NCI-H2171 treated with DMSO at 0.1 percent for 48 hours (cell line): ENCODE data around the gene PLCL2.

Experiments used
- DNase-seq: peaks from one replicate; lab custom pipeline; 2025; lab: John Stamatoyannopoulos, UW

Gene PLCL2

GRCh38 chr3:17011728-17012338 is 127.1 kb downstream of the PLCL2 start:
- no peak for DNase-seq

- DNase-seq = no peak
Observed at GRCh38 chr3:17013050-17013449, 128.3 kb downstream of the PLCL2 start.

- DNase-seq = no peak
Observed at GRCh38 chr3:17013571-17013970, 128.8 kb downstream of the PLCL2 start.

GRCh38 chr3:17014284-17014683 is 129.5 kb downstream of the PLCL2 start:
- no peak for DNase-seq

- DNase-seq = no peak
Observed at GRCh38 chr3:17014709-17015108, 130.0 kb downstream of the PLCL2 start.

- DNase-seq = no peak
Observed at GRCh38 chr3:17021614-17022013, 136.9 kb downstream of the PLCL2 start.

GRCh38 chr3:17023006-17023664 is 138.4 kb downstream of the PLCL2 start:
- DNase-seq = no peak

GRCh38 chr3:17025594-17026139 is 140.9 kb downstream of the PLCL2 start:
- no peak for DNase-seq

GRCh38 chr3:17027318-17027717 is 142.6 kb downstream of the PLCL2 start:
- DNase-seq = no peak

GRCh38 chr3:17028363-17028762 is 143.6 kb downstream of the PLCL2 start:
- no peak for DNase-seq

GRCh38 chr3:17030438-17030837 is 145.7 kb downstream of the PLCL2 start:
- no peak for DNase-seq

- no peak for DNase-seq
Observed at GRCh38 chr3:17030956-17031652, 146.3 kb downstream of the PLCL2 start.

GRCh38 chr3:17032407-17033034 is 147.8 kb downstream of the PLCL2 start:
- peak; percentile 8 for DNase-seq

GRCh38 chr3:17033516-17034168 is 148.9 kb downstream of the PLCL2 start:
- no peak for DNase-seq

GRCh38 chr3:17035033-17035432 is 150.3 kb downstream of the PLCL2 start:
- no peak for DNase-seq

GRCh38 chr3:17035966-17036365 is 151.2 kb downstream of the PLCL2 start:
- no peak for DNase-seq

- no peak for DNase-seq
Observed at GRCh38 chr3:17038141-17038540, 153.4 kb downstream of the PLCL2 start.

- no peak for DNase-seq
Observed at GRCh38 chr3:17038900-17039553, 154.3 kb downstream of the PLCL2 start.

- no peak for DNase-seq
Observed at GRCh38 chr3:17039594-17039993, 154.8 kb downstream of the PLCL2 start.

- no peak for DNase-seq
Observed at GRCh38 chr3:17040322-17040989, 155.7 kb downstream of the PLCL2 start.

GRCh38 chr3:17040990-17041377 is 156.2 kb downstream of the PLCL2 start:
- DNase-seq = no peak
